Umbilical cord (tissue), 2 donors: ENCODE measurements around the gene TM7SF2. TPM values are rescaled to one million over a fixed set of nuclear protein-coding genes. Genes with fewer than 3 reads are reported as not detected.

Experiments
- DNase-seq: peaks from one replicate; pipeline ENCODE4 v3.0.0-alpha.2; 2015; ENCODE audit warnings: low spot score
- total RNA-seq: library from RNA; depleted of rRNA; stranded (reverse); fragments of >200 nt; gene quantifications from one replicate; pipeline ENCODE4 v1.2.3, GENCODE V29; 2014; ENCODE audit warnings: low replicate concordance; ENCODE audit not compliant: insufficient read depth

TM7SF2 gene
- 15.2 TPM for total RNA-seq

DNA sequence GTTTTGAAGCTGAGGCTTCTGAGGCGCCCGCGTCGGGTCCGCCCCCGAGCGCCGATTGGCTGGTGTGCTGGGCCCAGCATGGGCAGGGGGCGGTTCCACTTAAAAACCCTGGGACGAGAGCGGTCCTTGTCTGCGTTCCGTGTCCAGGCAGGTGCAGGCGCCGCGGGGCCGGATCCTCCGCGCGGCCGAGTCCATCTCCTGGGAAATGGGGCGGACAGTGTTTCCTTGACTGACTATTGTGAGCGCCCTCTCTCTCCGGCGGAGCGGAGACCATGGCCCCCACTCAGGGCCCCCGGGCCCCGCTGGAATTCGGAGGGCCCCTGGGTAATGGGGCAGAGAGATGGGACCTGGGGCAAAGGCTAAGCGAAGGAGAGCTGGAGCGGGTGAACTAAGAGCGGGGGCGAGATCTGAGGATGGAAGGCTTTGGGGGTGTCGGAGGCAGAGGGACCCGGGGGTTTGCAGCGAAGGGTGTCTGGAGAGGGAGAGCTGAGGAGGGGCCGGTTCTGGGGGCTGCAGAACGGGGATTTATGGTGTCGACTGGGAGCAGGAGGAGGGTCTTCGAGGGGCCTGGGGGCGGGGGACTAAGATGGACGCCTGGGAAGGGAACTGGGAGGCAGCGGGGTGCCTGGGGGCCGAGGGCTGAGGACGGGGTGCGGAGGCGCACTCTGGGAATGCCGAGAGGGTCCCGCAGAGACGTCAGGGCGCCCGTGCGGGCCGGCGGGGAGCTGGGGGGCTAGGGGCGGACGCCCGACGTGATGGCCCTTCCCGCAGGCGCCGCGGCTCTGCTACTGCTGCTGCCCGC lies at the start of gene TM7SF2:
Gene TM7SF2, plus strand, starts transcription at position 129 of the 802 bp plus-strand sequence. Its CDS starts 144 bp downstream, at position 273.
- peak; percentile 92 for DNase-seq

DNA sequence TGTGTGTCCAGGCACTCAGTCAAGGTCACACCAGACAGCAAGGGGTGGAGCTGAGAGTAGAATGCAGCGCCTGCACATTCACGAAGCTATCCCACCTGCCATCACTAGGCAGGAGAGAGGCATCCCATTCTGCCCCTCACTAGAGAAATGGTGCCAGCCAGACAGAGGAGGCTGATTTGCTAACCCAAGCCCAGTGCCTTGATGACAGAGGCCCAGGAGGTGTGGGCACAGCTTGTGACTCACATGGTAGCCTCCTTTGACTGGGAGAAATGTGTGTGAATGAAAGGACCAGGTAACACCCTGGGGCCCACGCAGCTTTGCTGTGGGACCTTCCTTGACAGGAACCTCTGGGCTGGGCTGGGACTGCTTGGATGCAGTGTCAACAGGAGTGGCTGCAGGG lies 48.1 kb upstream of the TM7SF2 start:
- DNase-seq: no peak

DNA sequence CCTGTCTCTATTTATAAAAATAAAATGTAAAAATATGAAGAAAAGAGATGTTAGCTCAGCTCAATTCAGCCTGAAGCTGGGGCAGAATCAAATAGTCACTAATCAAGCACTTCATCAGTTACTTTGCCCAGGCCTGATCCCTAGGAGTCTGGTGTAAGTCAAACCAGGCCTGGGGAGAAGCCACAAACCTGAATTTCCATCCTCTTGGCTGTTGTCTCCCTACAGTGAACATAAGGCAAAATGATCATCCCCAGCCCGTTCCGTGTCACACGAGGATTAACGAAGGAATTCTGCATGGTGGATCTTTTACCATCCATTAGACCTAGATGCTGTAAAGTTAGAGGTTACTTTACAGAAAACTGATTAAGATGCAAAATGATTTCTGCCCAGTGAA lies 46.8 kb upstream of the TM7SF2 start:
- DNase-seq: peak; percentile 57

DNA sequence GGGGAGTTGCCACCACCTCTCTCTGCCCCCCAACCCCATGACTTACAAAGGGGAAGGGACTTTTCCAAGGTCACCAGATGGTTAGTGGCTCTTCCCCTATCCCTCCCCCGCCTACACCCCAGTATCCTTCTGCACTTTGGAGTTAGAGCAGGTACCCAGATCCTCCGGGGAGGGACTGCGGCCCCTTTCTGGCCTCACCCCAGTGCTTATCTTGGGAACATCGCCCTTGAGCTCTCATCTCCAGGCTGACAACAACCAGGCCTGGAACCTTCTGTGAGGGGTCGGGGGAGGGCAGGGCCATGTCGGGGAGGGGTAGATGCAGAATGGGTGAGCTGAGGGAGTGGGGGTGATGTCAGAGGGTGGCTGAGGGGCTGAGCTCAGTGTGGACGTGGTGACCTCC lies 45.8 kb upstream of the TM7SF2 start:
- peak; percentile 17 for DNase-seq

DNA sequence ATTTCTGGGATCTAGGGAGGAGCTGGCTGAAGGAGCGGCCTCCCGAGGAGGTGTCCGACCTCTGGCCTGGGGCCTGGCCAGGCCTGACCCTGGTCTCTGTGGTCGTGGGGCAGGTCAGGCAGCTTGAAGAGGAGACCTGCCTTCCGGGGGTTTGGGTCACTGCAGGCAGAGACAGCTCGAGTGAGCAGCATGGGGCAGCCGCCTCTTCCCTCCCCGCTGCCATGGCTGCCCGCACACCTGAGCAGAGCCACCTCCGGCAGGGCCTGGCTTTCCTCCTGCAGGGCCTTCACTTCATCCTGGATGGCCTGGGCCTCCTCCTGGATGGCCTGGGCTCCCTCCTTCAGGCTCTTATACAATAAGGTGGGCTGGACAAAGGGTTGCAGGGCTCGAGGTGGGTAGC lies 45.4 kb upstream of the TM7SF2 start:
- DNase-seq: no peak

DNA sequence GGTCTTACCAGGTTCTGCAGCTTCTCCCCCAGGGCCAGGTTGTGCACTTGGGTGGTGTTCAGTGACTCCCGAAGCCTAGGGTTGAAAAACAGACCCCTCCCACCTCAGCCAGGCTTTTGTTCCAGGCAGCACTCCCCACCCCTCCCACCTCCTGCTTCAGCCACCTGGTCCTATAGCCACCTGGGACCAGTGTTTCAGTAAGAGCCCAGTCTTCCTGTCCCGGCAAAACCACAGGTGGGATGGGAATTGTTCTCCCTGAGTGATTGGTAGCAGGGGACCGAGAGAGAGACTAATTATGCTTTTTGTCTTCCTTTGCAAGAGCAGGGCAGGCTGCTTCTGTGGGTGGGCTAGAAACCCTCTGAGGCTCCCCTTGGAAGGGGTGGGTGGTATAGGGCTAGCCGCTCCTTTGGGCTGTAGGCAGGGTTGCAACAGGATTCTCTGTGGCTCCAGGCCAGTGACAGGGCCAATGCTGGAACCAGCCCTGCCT lies 44.8 kb upstream of the TM7SF2 start:
- DNase-seq: no peak

DNA sequence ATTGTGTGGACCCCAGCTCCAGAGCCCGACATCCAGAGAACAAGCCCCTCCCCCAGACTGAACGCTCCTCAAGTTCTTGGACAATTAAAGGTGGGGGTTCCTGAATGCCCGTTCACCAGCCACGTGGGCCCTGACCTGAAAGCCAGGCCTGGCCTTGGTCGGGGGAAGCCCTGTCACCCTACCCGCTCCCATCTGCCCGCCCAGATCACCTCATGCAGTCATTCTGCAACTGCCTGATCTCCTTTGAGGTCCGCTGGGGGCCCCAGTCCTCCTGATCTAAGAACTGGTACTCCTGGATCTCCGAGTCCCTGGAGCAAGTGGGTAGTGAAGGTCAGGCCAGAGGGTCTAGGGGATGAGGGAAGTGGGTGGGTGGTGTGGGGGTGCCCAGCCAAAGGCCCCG lies 44.2 kb upstream of the TM7SF2 start:
- DNase-seq: no peak

DNA sequence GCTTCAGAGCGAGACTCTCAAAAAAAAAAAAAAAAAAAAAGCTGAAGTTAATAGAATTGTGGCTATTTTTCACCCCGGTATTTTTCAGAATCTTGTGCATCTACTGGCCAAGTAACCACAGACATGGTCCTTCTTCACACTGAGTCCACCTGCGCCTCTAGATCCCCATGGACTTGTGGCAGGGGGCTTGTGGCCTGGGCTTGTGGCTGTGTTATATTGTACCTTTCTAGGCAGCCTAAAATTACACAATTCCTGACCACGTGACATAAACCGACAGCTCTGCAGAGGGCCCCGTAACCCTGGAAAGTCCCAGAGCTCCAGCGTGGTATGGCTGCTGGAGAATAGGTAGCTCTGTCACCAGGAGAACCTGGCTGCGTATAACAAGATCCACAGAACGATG lies 42.5 kb upstream of the TM7SF2 start:
- DNase-seq: no peak

DNA sequence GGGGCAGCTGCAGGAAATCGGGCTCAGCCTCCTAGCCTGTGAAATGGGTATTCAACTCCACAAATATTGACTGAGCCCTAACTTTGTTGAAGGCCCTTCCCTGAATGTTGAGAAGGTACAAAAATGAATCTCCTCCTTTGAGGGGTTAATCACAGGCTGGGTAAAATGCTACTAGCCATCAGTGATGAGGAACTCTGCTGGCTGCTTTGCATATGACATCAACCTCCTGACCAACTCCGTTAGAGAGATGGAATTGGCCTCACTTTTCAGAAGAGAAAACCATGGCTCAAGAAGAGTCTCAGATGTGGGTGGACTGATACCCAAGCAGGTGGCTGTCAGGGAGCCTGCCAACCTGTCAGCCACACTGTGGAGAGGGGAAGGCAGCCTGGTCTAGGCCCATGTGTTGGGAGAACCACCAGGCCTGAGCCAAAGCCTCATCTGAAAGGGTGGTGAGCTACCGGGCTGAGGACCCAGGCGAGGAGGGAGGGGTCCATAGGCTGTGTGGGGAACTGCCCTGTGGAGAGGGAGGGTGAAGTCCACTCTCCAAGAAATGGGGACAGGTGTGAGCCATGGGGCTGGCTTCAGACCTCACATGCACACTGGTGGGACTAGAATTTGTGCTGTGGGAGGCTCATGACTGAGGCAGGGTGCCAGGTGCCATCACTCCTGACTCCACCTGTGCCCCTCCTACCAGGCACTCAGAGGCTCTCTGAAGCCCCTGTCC lies 39.6 kb upstream of the TM7SF2 start:
- no peak for DNase-seq

DNA sequence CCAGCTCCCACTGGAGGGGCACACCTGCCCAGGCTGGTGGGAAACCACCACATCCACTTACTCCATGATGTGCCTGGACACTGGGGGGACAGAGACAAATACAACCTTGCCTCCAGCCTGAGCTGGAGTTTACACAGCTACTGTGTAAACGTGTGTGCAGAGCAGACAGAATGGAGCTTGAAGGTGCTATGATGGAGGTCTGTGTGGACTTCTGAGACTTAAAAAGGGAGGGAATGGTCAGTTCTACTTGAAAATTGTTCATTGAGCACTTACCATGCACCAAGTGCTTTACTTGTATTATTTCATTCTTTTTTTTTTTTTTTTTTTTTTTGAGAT lies 39.1 kb upstream of the TM7SF2 start:
- no peak for DNase-seq

DNA sequence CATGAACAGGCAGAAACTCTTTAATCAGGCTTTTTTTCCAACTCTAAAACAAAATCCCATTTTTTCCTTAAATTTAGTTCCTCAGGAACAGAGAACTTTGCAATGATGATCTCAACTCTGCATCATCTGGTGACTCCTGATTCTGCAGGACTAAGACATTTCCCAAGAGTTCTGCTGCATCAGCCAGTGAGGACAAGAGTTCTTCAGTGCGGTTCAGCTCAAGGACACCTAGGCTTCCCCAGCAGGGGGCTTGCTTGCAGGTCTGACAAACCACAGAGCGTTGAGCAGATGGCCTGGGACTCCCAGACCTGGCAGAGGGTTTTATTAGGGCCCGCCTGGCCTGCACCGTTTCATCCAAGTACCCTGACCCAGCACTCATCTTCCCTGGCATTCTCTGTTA lies 34.2 kb upstream of the TM7SF2 start:
- no peak for DNase-seq

DNA sequence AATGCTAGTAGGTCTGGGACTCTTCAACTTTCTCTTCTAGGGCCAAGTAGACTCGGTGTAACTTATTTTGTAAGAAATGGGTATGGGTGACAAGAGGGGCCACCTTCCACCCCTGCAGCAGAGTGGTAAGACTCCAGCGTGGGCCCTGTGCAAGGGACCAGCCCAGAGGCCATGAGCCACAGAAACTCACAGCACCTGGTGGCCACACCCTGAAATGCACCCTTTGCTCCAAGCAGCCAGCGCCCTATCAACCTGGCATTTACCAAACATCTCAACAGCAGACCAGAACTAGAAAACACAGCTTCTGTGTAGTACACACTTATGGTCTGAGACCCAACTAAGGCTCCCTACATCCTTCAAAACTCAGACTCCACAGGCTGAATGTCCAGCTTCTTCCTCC lies 33.5 kb upstream of the TM7SF2 start:
- no peak for DNase-seq

DNA sequence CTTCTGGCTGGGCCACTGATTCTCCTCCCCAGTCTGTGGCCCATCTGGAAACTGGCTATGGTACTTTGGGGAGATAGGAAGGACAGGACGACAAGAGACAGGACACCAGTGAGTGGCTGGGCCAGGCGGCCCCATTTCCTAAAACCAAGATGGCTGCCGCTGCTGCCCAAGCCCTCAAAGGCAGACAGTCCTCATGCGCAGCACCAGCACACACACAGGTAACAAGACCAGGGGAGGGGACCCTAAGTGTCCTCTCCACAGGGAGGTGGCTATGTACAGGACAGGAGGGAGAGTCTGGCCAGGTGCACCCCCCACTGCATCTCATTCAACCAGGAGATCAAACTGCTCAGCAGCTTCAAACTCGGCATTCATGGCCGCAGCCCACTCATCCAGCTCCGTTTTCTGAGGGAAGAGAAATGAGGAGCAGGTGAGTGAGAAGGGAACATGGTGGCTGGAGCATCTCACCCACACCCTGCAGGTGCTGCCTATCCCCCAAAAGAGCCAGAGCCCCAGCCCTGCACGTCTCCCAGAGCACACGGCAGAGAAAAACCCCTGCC lies 32.8 kb upstream of the TM7SF2 start:
- no peak for DNase-seq

DNA sequence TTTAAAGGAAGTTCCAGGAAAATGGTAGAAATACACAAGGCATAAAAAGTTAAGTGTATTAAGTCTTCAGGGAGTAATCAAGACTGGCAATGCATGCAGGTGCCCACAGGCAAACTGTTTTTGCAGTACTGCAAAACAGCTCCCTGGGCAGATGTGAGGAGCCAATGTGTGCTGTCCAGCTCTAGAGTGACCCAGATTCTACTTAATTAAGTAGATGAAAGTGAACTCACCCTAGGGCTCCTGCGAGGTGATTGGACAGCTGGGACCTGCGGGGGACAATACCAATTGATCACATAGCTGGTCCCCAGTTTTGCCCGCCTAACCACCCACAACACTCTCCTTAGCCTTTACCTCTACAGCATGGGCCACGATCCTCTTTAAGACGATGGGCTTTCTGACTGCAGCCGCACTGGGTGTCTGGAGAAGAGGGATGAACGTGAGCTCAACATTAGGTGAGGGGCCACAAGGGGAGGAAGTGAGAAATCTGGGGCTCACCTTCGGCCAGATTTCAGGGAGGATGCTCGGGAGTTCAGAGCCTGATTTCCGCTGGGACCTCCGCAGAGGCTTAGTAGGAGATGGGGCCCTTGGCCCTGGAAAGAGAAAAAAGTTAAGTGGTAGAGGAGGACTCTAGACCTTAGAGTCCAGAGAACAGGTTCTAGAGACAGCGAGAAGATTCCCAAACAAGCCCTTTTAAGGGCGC lies 28.4 kb upstream of the TM7SF2 start:
- no peak for DNase-seq

DNA sequence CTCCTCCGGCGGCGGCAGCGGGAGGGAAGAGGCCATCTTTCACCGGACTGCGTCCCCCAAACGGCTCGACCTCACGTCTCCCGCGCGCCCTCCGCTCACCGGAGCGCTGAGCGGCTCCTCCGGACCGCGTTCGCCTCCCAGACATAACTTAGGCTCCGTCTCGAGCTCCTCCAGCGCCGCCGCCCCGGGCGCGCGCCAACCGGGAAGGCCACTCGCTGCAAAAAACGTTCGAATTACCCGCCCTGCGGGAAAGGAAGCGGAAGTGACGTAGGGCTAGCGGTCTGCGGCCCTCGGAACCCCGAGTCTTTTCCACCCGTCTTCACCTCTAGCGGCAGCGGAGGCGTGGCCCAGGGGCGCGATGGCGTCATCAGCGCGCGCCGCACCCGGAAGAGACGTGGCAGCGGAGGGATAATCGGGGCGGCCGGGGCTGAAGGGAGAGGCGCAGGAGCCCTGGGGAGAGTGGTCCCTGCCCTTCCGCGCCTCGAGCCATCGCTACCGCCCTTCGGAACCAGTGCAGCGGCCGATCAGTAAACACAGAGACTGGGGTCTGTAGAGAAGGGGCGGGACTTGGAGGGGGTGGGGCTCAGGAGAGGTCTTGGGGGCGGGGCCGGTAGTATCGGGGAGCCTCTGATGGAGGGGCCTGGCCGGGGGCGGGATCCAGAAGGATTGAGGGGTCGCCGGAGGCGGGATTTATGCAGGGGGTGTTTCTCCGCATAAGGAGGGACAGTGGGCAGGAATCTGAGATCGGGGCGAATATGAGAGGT lies 27.7 kb upstream of the TM7SF2 start, which contains the start of the genes CDCA5 and ZFPL1:
Gene CDCA5, minus strand, starts transcription at position 207 of the 764 bp plus-strand sequence. Its CDS starts 62 bp downstream, at position 145.
Gene ZFPL1, plus strand, starts transcription at position 389 of the 764 bp plus-strand sequence. CDS start 477 bp downstream, outside the sequence.
- peak; percentile 95 for DNase-seq

DNA sequence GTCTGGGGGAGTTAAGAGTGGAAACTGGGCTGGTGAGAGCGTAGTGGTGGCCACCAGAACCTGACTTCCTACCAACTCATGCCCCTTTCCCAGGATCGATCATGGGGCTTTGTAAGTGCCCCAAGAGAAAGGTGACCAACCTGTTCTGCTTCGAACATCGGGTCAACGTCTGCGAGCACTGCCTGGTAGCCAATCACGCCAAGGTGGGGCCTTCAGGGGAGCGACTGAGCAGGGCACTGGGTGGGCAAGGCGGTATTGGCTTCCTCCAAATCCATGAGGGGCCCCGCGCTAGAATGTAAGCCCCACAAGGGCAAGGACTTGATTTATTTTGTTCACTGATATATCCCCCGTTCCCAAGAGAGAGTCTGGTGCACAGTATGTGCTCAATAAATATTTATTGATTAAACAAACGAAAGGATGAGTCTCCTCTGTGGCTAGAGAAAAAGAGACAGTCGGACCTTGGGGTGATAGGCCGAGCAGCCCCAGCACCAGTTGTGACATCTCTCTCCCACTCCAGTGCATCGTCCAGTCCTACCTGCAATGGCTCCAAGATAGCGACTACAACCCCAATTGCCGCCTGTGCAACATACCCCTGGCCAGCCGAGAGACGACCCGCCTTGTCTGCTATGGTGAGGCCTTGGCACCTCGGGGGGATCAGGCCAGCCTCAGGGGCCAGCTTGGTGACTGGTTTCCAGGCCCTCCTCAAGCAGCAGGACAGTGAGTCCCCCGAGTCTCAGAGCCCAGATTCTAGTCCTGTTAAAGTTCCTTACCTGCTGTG lies 26.9 kb upstream of the TM7SF2 start:
- no peak for DNase-seq

DNA sequence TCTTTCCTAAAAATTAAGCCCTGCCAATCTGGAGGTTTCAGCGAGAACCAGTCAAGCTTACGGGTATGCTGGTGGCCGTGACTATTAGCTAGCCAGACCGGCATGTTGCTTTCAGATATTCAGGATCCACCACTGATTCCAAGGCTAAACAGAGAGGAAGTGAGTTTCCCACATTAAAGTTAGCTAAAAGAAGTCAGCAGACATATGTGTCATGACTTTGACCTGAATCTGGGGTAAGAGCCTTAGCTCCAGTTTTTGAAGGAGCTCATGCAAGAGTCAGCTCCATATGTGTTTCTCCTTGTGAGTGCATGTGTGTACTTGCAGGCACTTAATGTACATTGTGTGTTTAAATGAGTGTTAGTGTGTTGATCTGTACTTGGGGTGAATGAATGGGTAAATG lies 26.2 kb upstream of the TM7SF2 start:
- no peak for DNase-seq

DNA sequence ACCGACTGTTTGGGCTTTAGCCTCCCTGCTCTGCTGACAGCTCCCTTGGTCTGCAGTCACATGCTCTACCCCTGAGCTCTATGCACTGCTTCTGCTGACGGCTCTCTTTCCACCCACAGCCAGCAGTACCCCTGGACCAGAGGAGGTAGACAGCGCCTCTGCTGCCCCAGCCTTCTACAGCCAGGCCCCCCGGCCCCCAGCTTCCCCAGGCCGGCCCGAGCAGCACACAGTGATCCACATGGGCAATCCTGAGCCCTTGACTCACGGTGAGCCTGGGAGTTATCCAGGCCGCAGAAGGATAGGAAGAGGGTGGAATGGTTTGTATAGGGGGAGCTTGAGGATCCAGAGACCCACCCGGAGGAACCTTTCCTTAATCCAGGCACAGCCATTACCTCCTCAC lies 24.9 kb upstream of the TM7SF2 start:
- DNase-seq: no peak

DNA sequence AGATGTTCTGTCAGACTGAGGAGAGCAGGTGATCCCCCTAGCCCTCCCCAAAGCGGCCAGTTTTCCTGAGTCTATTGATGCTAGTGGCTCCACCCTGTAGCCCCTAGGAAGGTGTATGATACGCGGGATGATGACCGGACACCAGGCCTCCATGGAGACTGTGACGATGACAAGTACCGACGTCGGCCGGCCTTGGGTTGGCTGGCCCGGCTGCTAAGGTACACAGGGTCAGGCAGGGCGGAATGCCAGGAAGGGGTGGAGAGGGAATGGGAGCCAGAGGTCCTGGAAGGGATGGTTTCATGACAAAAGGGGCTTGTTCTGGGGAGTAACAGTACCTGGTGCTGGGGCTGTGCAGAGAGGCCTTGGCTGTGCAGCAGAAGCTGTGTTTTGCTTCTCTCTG lies 24.5 kb upstream of the TM7SF2 start:
- DNase-seq: no peak

DNA sequence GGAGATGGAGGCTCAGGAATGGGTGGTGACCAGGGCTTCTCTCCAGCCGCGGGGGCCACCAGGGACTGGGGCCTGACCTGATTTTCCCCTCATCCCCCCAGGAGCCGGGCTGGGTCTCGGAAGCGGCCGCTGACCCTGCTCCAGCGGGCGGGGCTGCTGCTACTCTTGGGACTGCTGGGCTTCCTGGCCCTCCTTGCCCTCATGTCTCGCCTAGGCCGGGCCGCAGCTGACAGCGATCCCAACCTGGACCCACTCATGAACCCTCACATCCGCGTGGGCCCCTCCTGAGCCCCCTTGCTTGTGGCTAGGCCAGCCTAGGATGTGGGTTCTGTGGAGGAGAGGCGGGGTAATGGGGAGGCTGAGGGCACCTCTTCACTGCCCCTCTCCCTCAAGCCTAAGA lies 23.8 kb upstream of the TM7SF2 start:
- DNase-seq: no peak
